Right lobe of liver (tissue), 4 donors: ENCODE data around the gene COLEC11.

Source experiments
- POLR2A ChIP-seq: fragments of 450-650 bp; IDR thresholded peaks from one replicate; pipeline ENCODE4 v1.6.1; 2017; ENCODE audit warnings: antibody characterized with exemption, mild to moderate bottlenecking
- TF ChIP-seq, protein P1 (sequence below), 4 donors: fragments of 200-600 bp in 3 of 4; fragments of 450-650 bp in 1 of 4; IDR thresholded peaks; one replicate each; pipeline versions ENCODE4 v1.5.1 to v1.8.0; 2016 to 2022; ENCODE audit warnings: antibody characterized with exemption in 4 of 4, mild to moderate bottlenecking in 2 of 4
- donor health status: DM: no; HTN: no; CAD: no.
- donor health status: DM: no; HTN: no; CAD: no.
- donor health status: DM: no; HTN: yes; CAD: no.

GRCh38 chr2:3545788-3546478, 49.0 kb upstream of the COLEC11 start:
- no peak for TF ChIP-seq POLR2A
- TF ChIP-seq, protein P1, sequence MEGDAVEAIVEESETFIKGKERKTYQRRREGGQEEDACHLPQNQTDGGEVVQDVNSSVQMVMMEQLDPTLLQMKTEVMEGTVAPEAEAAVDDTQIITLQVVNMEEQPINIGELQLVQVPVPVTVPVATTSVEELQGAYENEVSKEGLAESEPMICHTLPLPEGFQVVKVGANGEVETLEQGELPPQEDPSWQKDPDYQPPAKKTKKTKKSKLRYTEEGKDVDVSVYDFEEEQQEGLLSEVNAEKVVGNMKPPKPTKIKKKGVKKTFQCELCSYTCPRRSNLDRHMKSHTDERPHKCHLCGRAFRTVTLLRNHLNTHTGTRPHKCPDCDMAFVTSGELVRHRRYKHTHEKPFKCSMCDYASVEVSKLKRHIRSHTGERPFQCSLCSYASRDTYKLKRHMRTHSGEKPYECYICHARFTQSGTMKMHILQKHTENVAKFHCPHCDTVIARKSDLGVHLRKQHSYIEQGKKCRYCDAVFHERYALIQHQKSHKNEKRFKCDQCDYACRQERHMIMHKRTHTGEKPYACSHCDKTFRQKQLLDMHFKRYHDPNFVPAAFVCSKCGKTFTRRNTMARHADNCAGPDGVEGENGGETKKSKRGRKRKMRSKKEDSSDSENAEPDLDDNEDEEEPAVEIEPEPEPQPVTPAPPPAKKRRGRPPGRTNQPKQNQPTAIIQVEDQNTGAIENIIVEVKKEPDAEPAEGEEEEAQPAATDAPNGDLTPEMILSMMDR (IDR thresholded peaks at IDR 0.05) = no peak
